GM19372 (cell line): ENCODE measurements around the gene MAOB.
"Not testable (repeated sequence)": the region's sequence is repeated elsewhere in the genome, so short reads cannot be mapped to it uniquely, and the experiment has no call there.

ENCODE experiments used
- ATAC-seq: cut with Tn5 transposase; IDR thresholded peaks from one replicate; pipeline ENCODE4 v1.9.1; 2021; ENCODE audit warnings: mild to moderate bottlenecking, low read depth, moderate library complexity; ENCODE audit not compliant: unreplicated experiment

Gene MAOB

GRCh38 chrX:43882294-43882681 lies at the start of gene MAOB:
TSS of gene MAOB (minus strand) at chrX:43882450. CDS start at chrX:43882299, 151 bp downstream.
- no peak for ATAC-seq

- not testable (repeated sequence) for ATAC-seq
Measured at GRCh38 chrX:43922032-43922431, 39.8 kb upstream of the MAOB start.

- not testable (repeated sequence) for ATAC-seq
Measured at GRCh38 chrX:43910772-43911171, 28.5 kb upstream of the MAOB start.

- ATAC-seq = no peak
Measured at GRCh38 chrX:43910012-43910411, 27.8 kb upstream of the MAOB start.

- ATAC-seq = no peak
Measured at GRCh38 chrX:43909141-43909540, 26.9 kb upstream of the MAOB start.

GRCh38 chrX:43899878-43900815 lies 17.9 kb upstream of the MAOB start:
- ATAC-seq = no peak

GRCh38 chrX:43898406-43899035 lies 16.3 kb upstream of the MAOB start:
- no peak for ATAC-seq

GRCh38 chrX:43897290-43897689 lies 15.0 kb upstream of the MAOB start:
- no peak for ATAC-seq

GRCh38 chrX:43892336-43892870 lies 10.2 kb upstream of the MAOB start:
- no peak for ATAC-seq

- no peak for ATAC-seq
Measured at GRCh38 chrX:43885617-43886016, 3.4 kb upstream of the MAOB start.

- ATAC-seq = no peak
Measured at GRCh38 chrX:43881410-43882293, 598 bp downstream of the MAOB start.

- ATAC-seq = no peak
Measured at GRCh38 chrX:43880425-43880824, 1.8 kb downstream of the MAOB start.

GRCh38 chrX:43878906-43879526 lies 3.2 kb downstream of the MAOB start:
- ATAC-seq = no peak

- ATAC-seq = no peak
Measured at GRCh38 chrX:43876680-43877079, 5.6 kb downstream of the MAOB start.

GRCh38 chrX:43870758-43871419 lies 11.4 kb downstream of the MAOB start:
- no peak for ATAC-seq

GRCh38 chrX:43870011-43870410 lies 12.2 kb downstream of the MAOB start:
- no peak for ATAC-seq

GRCh38 chrX:43868791-43869190 lies 13.5 kb downstream of the MAOB start:
- no peak for ATAC-seq

GRCh38 chrX:43866423-43866822 lies 15.8 kb downstream of the MAOB start:
- no peak for ATAC-seq

GRCh38 chrX:43865791-43866190 lies 16.5 kb downstream of the MAOB start:
- no peak for ATAC-seq

- ATAC-seq = no peak
Measured at GRCh38 chrX:43862434-43862833, 19.8 kb downstream of the MAOB start.
